ENCODE measurements around the gene ADAMTSL2.

Gene ADAMTSL2

GRCh38 chr9:133505186-133505830 lies 29.2 kb upstream of the ADAMTSL2 start:
- H3K4me3 ChIP-seq (replicated peaks; ENCODE audit: low read depth, low read length): no peak overlapping the region
- no peak for TF ChIP-seq CTCF (IDR thresholded peaks at IDR 0.05; ENCODE audit: low read depth, low read length, missing control alignments)
- no peak for DNase-seq (ENCODE audit: extremely low read depth, low read depth)

GRCh38 chr9:133505901-133506652 lies 28.4 kb upstream of the ADAMTSL2 start:
- TF ChIP-seq CTCF (IDR thresholded peaks at IDR 0.05; ENCODE audit: low read depth, low read length, missing control alignments): no peak
- no peak overlapping the region for H3K4me3 ChIP-seq (replicated peaks; ENCODE audit: low read depth, low read length)
- peak; percentile 20 for DNase-seq (ENCODE audit: extremely low read depth, low read depth)

- no peak for TF ChIP-seq CTCF (IDR thresholded peaks at IDR 0.05; ENCODE audit: low read depth, low read length, missing control alignments)
- no peak overlapping the region for H3K4me3 ChIP-seq (replicated peaks; ENCODE audit: low read depth, low read length)
- peak; percentile 37 for DNase-seq (ENCODE audit: extremely low read depth, low read depth)
Observed at GRCh38 chr9:133506653-133507038, 27.9 kb upstream of the ADAMTSL2 start.

GRCh38 chr9:133507246-133507965 lies 27.1 kb upstream of the ADAMTSL2 start:
- DNase-seq (ENCODE audit: extremely low read depth, low read depth): no peak
- no peak overlapping the region for H3K4me3 ChIP-seq (replicated peaks; ENCODE audit: low read depth, low read length)
- TF ChIP-seq CTCF (IDR thresholded peaks at IDR 0.05; ENCODE audit: low read depth, low read length, missing control alignments): no peak

- no peak overlapping the region for H3K4me3 ChIP-seq (replicated peaks; ENCODE audit: low read depth, low read length)
- no peak for TF ChIP-seq CTCF (IDR thresholded peaks at IDR 0.05; ENCODE audit: low read depth, low read length, missing control alignments)
- DNase-seq (ENCODE audit: extremely low read depth, low read depth): no peak
Observed at GRCh38 chr9:133508046-133508445, 26.5 kb upstream of the ADAMTSL2 start.

GRCh38 chr9:133509179-133510083 lies 25.1 kb upstream of the ADAMTSL2 start:
- TF ChIP-seq CTCF (IDR thresholded peaks at IDR 0.05; ENCODE audit: low read depth, low read length, missing control alignments): no peak
- no peak overlapping the region for H3K4me3 ChIP-seq (replicated peaks; ENCODE audit: low read depth, low read length)
- no peak for DNase-seq (ENCODE audit: extremely low read depth, low read depth)

Data from HFF-Myc (cell line).